HEK293T (cell line): ENCODE measurements around the gene CRLF1.

Experiments used
- HDGF ChIP-seq: fragments of 450-650 bp; IDR thresholded peaks from 2 replicates; pipeline ENCODE4 v1.6.1; 2017; ENCODE audit warnings: antibody characterized with exemption, borderline replicate concordance
- SP1 ChIP-seq: fragments of 450-650 bp; IDR thresholded peaks from 2 replicates; pipeline ENCODE4 v1.6.1; 2017
- TARDBP ChIP-seq: fragments of 450-650 bp; IDR thresholded peaks from 2 replicates; pipeline ENCODE4 v1.6.1; 2016
- TF ChIP-seq, protein P1 (sequence below): fragments of 450-650 bp; IDR thresholded peaks from 2 replicates; pipeline ENCODE4 v1.6.1; 2016

DNA sequence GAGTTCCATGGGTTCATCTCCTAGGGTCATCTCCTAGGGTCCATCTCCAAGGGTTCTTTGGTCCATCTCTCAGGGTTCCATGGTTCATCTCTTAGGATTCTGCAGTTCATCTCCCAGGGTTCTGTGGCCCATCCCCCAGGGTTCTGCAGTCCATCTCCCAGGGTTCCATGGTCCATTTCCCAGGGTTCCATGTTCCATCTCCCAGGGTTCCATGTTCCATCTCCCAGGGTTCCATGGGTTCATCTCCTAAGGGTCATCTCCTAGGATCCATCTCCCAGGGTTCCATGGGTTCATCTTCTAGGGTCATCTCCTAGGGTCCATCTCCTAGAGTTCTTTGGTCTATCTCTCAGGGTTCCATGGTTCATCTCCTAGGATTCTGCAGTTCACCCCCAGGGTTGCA, 11.0 kb upstream of the CRLF1 start:
- TF ChIP-seq HDGF (no peak), SP1 (no peak), TARDBP (no peak)
- TF ChIP-seq, protein P1, sequence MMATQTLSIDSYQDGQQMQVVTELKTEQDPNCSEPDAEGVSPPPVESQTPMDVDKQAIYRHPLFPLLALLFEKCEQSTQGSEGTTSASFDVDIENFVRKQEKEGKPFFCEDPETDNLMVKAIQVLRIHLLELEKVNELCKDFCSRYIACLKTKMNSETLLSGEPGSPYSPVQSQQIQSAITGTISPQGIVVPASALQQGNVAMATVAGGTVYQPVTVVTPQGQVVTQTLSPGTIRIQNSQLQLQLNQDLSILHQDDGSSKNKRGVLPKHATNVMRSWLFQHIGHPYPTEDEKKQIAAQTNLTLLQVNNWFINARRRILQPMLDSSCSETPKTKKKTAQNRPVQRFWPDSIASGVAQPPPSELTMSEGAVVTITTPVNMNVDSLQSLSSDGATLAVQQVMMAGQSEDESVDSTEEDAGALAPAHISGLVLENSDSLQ, result no peak
